GM12874 (cell line): ENCODE data around the gene ZNF594.

ENCODE experiments used
- CTCF ChIP-seq: IDR thresholded peaks from 2 replicates; pipeline ENCODE4 v1.5.1; 2011; ENCODE audit warnings: low read depth, mild to moderate bottlenecking, control low read depth, low read length, moderate library complexity; ENCODE audit not compliant: insufficient read depth

The ZNF594 gene

GRCh38 chr17:5135726-5136579 is 55.7 kb downstream of the ZNF594 start:
- TF ChIP-seq CTCF: no peak

DNA sequence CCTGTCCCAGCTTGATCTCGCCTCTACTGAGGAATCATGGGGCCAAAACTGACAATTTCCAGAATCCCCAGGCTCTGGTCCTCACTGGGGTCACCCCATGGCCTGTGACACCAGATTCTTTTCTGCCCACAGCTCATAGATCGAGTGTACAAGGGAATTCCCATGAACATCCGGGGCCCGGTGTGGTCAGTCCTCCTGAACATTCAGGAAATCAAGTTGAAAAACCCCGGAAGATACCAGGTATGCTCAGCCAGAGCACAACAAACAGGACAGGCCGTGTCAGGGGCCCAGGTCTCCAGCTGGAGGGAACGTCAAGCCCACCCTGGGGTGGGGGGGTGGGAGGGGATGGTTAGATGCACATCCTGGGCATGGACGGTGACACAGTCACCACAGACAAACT is 58.4 kb downstream of the ZNF594 start:
- no peak for TF ChIP-seq CTCF

GRCh38 chr17:5131146-5131715 is 60.4 kb downstream of the ZNF594 start:
- TF ChIP-seq CTCF: no peak
